Measurements from ENCODE around the gene FAM13A.

DNA sequence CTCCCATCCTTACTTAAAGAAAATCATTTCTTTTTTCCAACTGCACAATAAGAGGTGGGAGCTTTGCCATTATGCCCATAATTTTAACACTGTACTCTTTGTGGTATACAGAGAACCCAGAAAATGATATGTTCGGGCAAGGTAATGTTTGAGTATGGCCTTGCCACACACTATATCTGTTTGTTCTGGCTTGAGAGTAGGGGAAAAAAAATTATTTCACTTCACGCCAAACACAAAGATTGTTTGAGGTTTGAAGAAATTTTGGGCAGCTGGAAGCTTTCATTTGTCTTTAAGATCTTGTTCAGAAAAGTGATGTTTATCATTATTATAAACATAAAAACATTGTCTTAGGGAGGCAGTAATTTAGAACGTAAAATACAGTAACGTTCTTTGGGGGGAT is 244.0 kb downstream of the FAM13A start:
- TF ChIP-seq, protein P1, sequence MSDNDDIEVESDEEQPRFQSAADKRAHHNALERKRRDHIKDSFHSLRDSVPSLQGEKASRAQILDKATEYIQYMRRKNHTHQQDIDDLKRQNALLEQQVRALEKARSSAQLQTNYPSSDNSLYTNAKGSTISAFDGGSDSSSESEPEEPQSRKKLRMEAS (IDR thresholded peaks at IDR 0.05): no peak
- TF ChIP-seq EP300 (IDR thresholded peaks at IDR 0.05; ENCODE audit: borderline replicate concordance) (no peak), FOXM1 (IDR thresholded peaks at IDR 0.05; ENCODE audit: borderline replicate concordance, low read depth) (no peak), RAD21 (IDR thresholded peaks at IDR 0.05; ENCODE audit: low read depth) (no peak)
